K562 (cell line): ENCODE data around the gene FOSL2. TPM values are rescaled to one million over a fixed set of nuclear protein-coding genes. Genes with fewer than 3 reads are reported as not detected.

Experiments used
- ATAC-seq: fragments of 200-7000 bp; cut with Tn5 transposase; 3 replicates; pipeline ENCODE4 v1.9.1; 2020; ENCODE audit warnings: moderate library complexity
- BruUV-seq: library from RNA; stranded (reverse); fragments of 400-500 nt; replicated peaks from 2 replicates; lab custom pipeline; 2021; lab: Mats Ljungman, UMichigan
- CTCF ChIA-PET: fragments of 300-600 bp; formaldehyde crosslinking; extraction: SDS; loops from one replicate; lab custom pipeline; 2021; ENCODE audit warnings: low intra/inter-chr PET ratio; lab: Yijun Ruan, JAX
- POLR2A ChIA-PET: fragments of 300-600, 350-650 bp; sonication (Branson Sonifier 250); formaldehyde crosslinking; extraction: SDS; loops from one replicate; lab custom pipeline; 2021; ENCODE audit warnings: antibody characterized with exemption, inconsistent platforms; lab: Yijun Ruan, JAX
- DNase-seq, 4 experiments: peaks; one replicate each; pipeline versions ENCODE4 v3.0.0 to v3.0.0-alpha.2; 2011 to 2018; ENCODE audit warnings: low spot score in 3 of 4, mixed read lengths in 3 of 4; ENCODE audit errors: extremely low read depth in 1 of 4
- FAIRE-seq: peaks from 2 replicates; lab custom pipeline; 2011; peaks lifted over from hg19 to GRCh38; lab: Jason Lieb, UNC
- H2AFZ ChIP-seq: 2 replicates; pipeline ENCODE4 v1.6.0; 2011; ENCODE audit warnings: low read depth, low read length, control low read depth, inconsistent platforms
- H3K27ac ChIP-seq: fragments of 200-600 bp; 3 replicates; pipeline ENCODE4 v1.8.0; 2011; ENCODE audit warnings: low read depth, mild to moderate bottlenecking, control low read depth, inconsistent platforms, low read length, moderate library complexity, mixed read lengths; ENCODE audit errors: extremely low read depth
- H3K27me3 ChIP-seq, 2 experiments: fragments of 300-600 bp in 1 of 2; 2 replicates in 1 of 2; 3 replicates in 1 of 2; pipeline versions ENCODE4 v1.6.0 to v1.8.0; 2011; ENCODE audit warnings: inconsistent platforms in 2 of 2, low read length in 2 of 2, mild to moderate bottlenecking in 1 of 2, mixed read lengths in 1 of 2, moderate library complexity in 1 of 2; ENCODE audit not compliant: control insufficient read depth in 2 of 2, insufficient read depth in 2 of 2
- H3K36me3 ChIP-seq: fragments of 300-600 bp; 3 replicates; pipeline ENCODE4 v1.8.0; 2011; ENCODE audit warnings: mild to moderate bottlenecking, low read length, inconsistent platforms; ENCODE audit not compliant: control insufficient read depth, insufficient read depth
- H3K4me1 ChIP-seq, 2 experiments: fragments of 200-600 bp in 1 of 2; replicated peaks in 1 of 2; 2 replicates in 1 of 2; 3 replicates in 1 of 2; pipeline versions ENCODE4 v1.5.1 to v1.8.0; 2011; ENCODE audit warnings: inconsistent platforms in 2 of 2, low read length in 2 of 2, mild to moderate bottlenecking in 1 of 2, mixed read lengths in 1 of 2, moderate library complexity in 1 of 2; ENCODE audit not compliant: control insufficient read depth in 2 of 2, insufficient read depth in 2 of 2
- H3K4me2 ChIP-seq: 2 replicates; pipeline ENCODE4 v1.6.1; 2011; ENCODE audit warnings: low read length, control low read depth, inconsistent platforms, mixed read lengths; ENCODE audit not compliant: insufficient read depth
- H3K4me3 ChIP-seq: fragments of 200-600 bp; sonication (generic), shearing (Covaris generic); 2 replicates; pipeline ENCODE4 v1.5.1; 2016; ENCODE audit warnings: control low read depth, inconsistent platforms
- H3K79me2 ChIP-seq: fragments of 200-600 bp; 3 replicates; pipeline ENCODE4 v1.8.0; 2011; ENCODE audit warnings: low read length, inconsistent platforms; ENCODE audit not compliant: control insufficient read depth, insufficient read depth
- H3K9ac ChIP-seq, 2 experiments: 2 replicates each; pipeline versions ENCODE4 v1.6.0 to v1.6.1; 2011; ENCODE audit warnings: low read depth in 2 of 2, low read length in 2 of 2, control low read depth in 1 of 2, inconsistent platforms in 1 of 2, mild to moderate bottlenecking in 1 of 2, mixed read lengths in 1 of 2; ENCODE audit not compliant: insufficient read depth in 1 of 2
- H3K9me1 ChIP-seq: one replicate; pipeline ENCODE4 v1.6.0; 2011; ENCODE audit warnings: inconsistent platforms, mild to moderate bottlenecking, low read length, moderate library complexity; ENCODE audit not compliant: control insufficient read depth, insufficient read depth
- H3K9me3 ChIP-seq: replicated peaks from 2 replicates; pipeline ENCODE4 v1.5.1; 2011; ENCODE audit warnings: low read depth, low read length, inconsistent platforms; ENCODE audit not compliant: control insufficient read depth, insufficient read depth
- H4K20me1 ChIP-seq: replicated peaks from 2 replicates; pipeline ENCODE4 v1.6.1; 2011; ENCODE audit warnings: low read length, inconsistent platforms, mixed read lengths; ENCODE audit not compliant: control insufficient read depth, insufficient read depth
- MEIS2 ChIP-seq: fragments of 450-650 bp; IDR thresholded peaks from 2 replicates; pipeline ENCODE4 v1.6.1; 2014; ENCODE audit warnings: mild to moderate bottlenecking; ENCODE audit not compliant: partially characterized antibody
- SPI1 ChIP-seq: IDR thresholded peaks from 2 replicates; pipeline ENCODE4 v1.6.1; 2011; ENCODE audit warnings: low read depth, low read length, control low read depth, borderline replicate concordance
- WGBS: fragments of 100-300 bp; shearing (Covaris generic); methylation state at CpG from one replicate; pipeline ENCODE4 v1.1.6; 2016; ENCODE audit warnings: low coverage, mixed read lengths; ENCODE audit not compliant: insufficient coverage; ENCODE audit errors: missing lambda C conversion rate; 5-methylcytosine and 5-hydroxymethylcytosine counted together
- in situ Hi-C: fragments of 300-500 bp; cut with MboI; formaldehyde crosslinking; loops from 4 replicates; pipeline ENCODE4 v1.15.0; 2018; ENCODE audit warnings: inconsistent platforms, mixed read lengths
- intact Hi-C: fragments of 100-400 bp; cut with micrococcal nuclease; formaldehyde crosslinking; loops from 2 replicates; pipeline ENCODE4 v1.14.2; 2022
- polyA plus RNA-seq, 8 experiments: library from polyadenylated mRNA; depleted of rRNA in 4 of 8; stranded (reverse) in 5 of 8; unstranded in 3 of 8; fragments of >200 nt; fragmentation: Nextera tagmentation in 2 of 8; fragmentation: Illumina TruSeq in 1 of 8; extraction: Ambion mirVana in 2 of 8; extraction: Trizol in 1 of 8; gene quantifications; 2 replicates each; pipeline versions ENCODE4 v1.2.1 to v1.2.3, GENCODE V29; 2011 to 2014; ENCODE audit warnings: inconsistent platforms in 1 of 8, missing spikeins in 1 of 8
- total RNA-seq, 7 experiments: library from RNA; depleted of rRNA in 6 of 7; stranded (reverse); fragments of >200 nt in 6 of 7; fragmentation: Illumina TruSeq in 2 of 7; extraction: Trizol in 2 of 7; gene quantifications; 2 replicates each; pipeline versions ENCODE4 v1.2.1 to v1.2.3, GENCODE V29; 2011 to 2021; ENCODE audit warnings: low replicate concordance in 1 of 7
- TF ChIP-seq, protein P1 (sequence below): sonication (generic); formaldehyde crosslinking; IDR thresholded peaks from 2 replicates; pipeline ENCODE4 v1.8.0; 2022; ENCODE audit warnings: mild to moderate bottlenecking, missing genetic modification reagents, borderline replicate concordance

FOSL2 gene
- total and polyA plus RNA-seq, 9 of the 15 experiments (the other 6 are each of a cell fraction or from before 2014, with no cell fraction given): 0.04 to 2.9 (median 0.80) TPM

DNA sequence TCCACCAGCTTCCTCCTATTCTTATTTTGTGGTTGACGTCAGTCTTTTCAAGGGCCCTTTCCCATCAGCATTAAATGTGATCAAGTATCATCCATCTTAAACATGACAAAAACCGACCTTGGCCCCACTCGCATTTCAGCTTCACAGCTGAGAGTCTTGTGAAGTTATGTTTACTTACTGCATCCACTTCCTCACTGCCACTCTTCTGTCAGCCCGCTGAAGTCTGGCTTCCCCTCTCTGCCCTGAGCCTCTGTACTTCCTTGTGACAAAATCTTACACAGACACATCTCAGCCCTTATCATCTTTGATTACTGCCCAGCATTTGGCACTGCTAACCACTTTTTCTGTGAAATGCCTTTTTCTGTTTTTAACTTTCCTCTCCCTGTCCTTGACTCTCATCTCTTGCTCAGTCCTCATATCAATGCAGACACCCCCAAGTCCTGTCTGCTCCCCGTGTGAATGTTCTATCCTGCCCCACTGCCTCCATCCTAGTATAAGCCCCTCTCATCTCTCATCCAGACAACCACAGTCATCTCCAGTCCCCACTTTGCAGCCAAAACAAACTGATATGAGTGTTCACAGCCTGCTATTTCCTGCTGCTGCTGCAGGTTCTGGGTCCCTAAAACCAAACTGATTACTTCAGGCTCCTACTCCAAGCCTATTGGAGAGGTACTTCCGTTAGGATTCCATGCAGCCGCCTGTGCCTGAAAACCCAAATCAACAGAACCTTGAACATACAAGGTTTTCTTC, 31.4 kb downstream of the FOSL2 start:
- WGBS: 2% methylated on average over 6 of the region's 7 CpGs
- Histone ChIP-seq H4K20me1 (no peaks in the 10 kb centered on the region), H3K36me3 (no peaks in the 10 kb centered on the region), H2AFZ (no peak overlapping the region), H3K4me2 (no peak overlapping the region), H3K27me3 (peaks cover 14 to 33% of the 10 kb centered on the region in 2 experiments)
- no peak for DNase-seq
- no peak for FAIRE-seq
- in situ Hi-C loops: no loop called here
- TF ChIP-seq MEIS2 (peak; percentile 6), SPI1 (peak; percentile 65; the same call in 1 of the 2 replicates)
- TF ChIP-seq, protein P1, sequence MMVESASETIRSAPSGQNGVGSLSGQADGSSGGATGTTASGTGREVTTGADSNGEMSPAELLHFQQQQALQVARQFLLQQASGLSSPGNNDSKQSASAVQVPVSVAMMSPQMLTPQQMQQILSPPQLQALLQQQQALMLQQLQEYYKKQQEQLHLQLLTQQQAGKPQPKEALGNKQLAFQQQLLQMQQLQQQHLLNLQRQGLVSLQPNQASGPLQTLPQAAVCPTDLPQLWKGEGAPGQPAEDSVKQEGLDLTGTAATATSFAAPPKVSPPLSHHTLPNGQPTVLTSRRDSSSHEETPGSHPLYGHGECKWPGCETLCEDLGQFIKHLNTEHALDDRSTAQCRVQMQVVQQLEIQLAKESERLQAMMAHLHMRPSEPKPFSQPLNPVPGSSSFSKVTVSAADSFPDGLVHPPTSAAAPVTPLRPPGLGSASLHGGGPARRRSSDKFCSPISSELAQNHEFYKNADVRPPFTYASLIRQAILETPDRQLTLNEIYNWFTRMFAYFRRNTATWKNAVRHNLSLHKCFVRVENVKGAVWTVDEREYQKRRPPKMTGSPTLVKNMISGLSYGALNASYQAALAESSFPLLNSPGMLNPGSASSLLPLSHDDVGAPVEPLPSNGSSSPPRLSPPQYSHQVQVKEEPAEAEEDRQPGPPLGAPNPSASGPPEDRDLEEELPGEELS (CRISPR knock-in tag): no peak
- TF ChIP-seq, all 486 proteins: peak for 2
- H3K9ac ChIP-seq: no peak overlapping the region
- ChIA-PET POLR2A (no interaction called here), CTCF (no interaction called here)
- H3K27ac ChIP-seq: no peak overlapping the region
- no TSS peak for BruUV-seq
- no peaks in the 10 kb centered on the region for H3K9me1 ChIP-seq
- H3K9me3 ChIP-seq: no peaks in the 10 kb centered on the region
- no peaks in the 10 kb centered on the region for H3K4me1 ChIP-seq
- no peak overlapping the region for H3K4me3 ChIP-seq
- no peak for ATAC-seq
- H3K79me2 ChIP-seq: no peaks in the 10 kb centered on the region
- intact Hi-C loops: no loop called here
